SK-N-SH (cell line): Measurements from ENCODE around the gene RAB11B. TPM values are rescaled to one million over a fixed set of nuclear protein-coding genes. Genes with fewer than 3 reads are reported as not detected.

Experiments
- CTCF ChIA-PET: fragments of 300-600, 350-600 bp; formaldehyde crosslinking; extraction: SDS; loops from one replicate; lab custom pipeline; 2021; lab: Yijun Ruan, JAX
- POLR2A ChIA-PET: fragments of 350-600 bp; sonication (Branson Sonifier 250); formaldehyde crosslinking; extraction: SDS; loops from one replicate; lab custom pipeline; 2020; ENCODE audit warnings: antibody characterized with exemption, inconsistent platforms; lab: Yijun Ruan, JAX
- DNase-seq: peaks from one replicate; pipeline ENCODE4 v3.0.0; 2012
- H2AFZ ChIP-seq: fragments of 200-600 bp; sonication (generic); 2 replicates; pipeline ENCODE4 v1.8.1; 2016; ENCODE audit warnings: antibody characterized with exemption, mild to moderate bottlenecking, low read depth
- H3F3A ChIP-seq: fragments of 200-600 bp; sonication (generic); replicated peaks from 2 replicates; pipeline ENCODE3; 2016; ENCODE audit warnings: antibody characterized with exemption, mild to moderate bottlenecking; ENCODE audit not compliant: insufficient read depth
- H3K27ac ChIP-seq, 2 experiments: fragments of 200-500 bp in 1 of 2; fragments of 200-600 bp in 1 of 2; sonication (Bioruptor generic) in 1 of 2; sonication (generic), shearing (Covaris generic) in 1 of 2; 2 replicates each; pipeline versions ENCODE4 v1.5.1 to v1.6.1; 2014 to 2016; ENCODE audit warnings: low read depth in 2 of 2, inconsistent platforms in 1 of 2, low read length in 1 of 2, mild to moderate bottlenecking in 1 of 2, mixed read lengths in 1 of 2
- H3K27me3 ChIP-seq: fragments of 200-600 bp; sonication (generic), shearing (Covaris generic); 2 replicates; pipeline ENCODE4 v1.6.1; 2016; ENCODE audit warnings: mixed run types; ENCODE audit not compliant: insufficient read depth
- H3K36me3 ChIP-seq, 2 experiments: fragments of 200-500 bp in 1 of 2; fragments of 200-600 bp in 1 of 2; sonication (Bioruptor generic) in 1 of 2; sonication (generic) in 1 of 2; replicated peaks in 1 of 2; 2 replicates each; pipeline versions ENCODE3 to v1.5.1; 2014 to 2016; ENCODE audit warnings: low read length in 1 of 2, mild to moderate bottlenecking in 1 of 2; ENCODE audit not compliant: insufficient read depth in 2 of 2, control insufficient read depth in 1 of 2
- H3K4me1 ChIP-seq, 2 experiments: fragments of 200-500 bp in 1 of 2; fragments of 200-600 bp in 1 of 2; sonication (Bioruptor generic) in 1 of 2; sonication (generic), shearing (Covaris generic) in 1 of 2; 2 replicates each; pipeline versions ENCODE4 v1.5.1 to v1.6.1; 2014 to 2016; ENCODE audit warnings: low read depth in 1 of 2, low read length in 1 of 2, mixed run types in 1 of 2; ENCODE audit not compliant: insufficient read depth in 2 of 2, control insufficient read depth in 1 of 2
- H3K4me2 ChIP-seq: fragments of 200-600 bp; sonication (generic), shearing (Covaris generic); 2 replicates; pipeline ENCODE4 v1.6.1; 2017; ENCODE audit warnings: mixed run types
- H3K4me3 ChIP-seq, 2 experiments: fragments of 200-500 bp in 1 of 2; fragments of 200-600 bp in 1 of 2; sonication (Bioruptor generic) in 1 of 2; sonication (generic), shearing (Covaris generic) in 1 of 2; 2 replicates each; pipeline versions ENCODE4 v1.5.1 to v1.8.1; 2014 to 2016; ENCODE audit warnings: low read depth in 2 of 2, inconsistent platforms in 1 of 2, low read length in 1 of 2, mild to moderate bottlenecking in 1 of 2, mixed read lengths in 1 of 2, moderate library complexity in 1 of 2
- H3K79me2 ChIP-seq: fragments of 200-600 bp; sonication (generic); 2 replicates; pipeline ENCODE4 v1.8.1; 2017; ENCODE audit warnings: mild to moderate bottlenecking; ENCODE audit not compliant: insufficient read depth
- H3K9ac ChIP-seq: fragments of 200-600 bp; sonication (generic); 2 replicates; pipeline ENCODE4 v1.6.1; 2017; ENCODE audit warnings: mixed run types
- H3K9me2 ChIP-seq: fragments of 200-600 bp; sonication (generic); 2 replicates; pipeline ENCODE4 v1.6.1; 2017; ENCODE audit warnings: mixed run types
- H3K9me3 ChIP-seq: fragments of 200-600 bp; sonication (generic); 2 replicates; pipeline ENCODE4 v1.6.1; 2017; ENCODE audit warnings: mixed run types, mild to moderate bottlenecking, moderate library complexity
- H4K20me1 ChIP-seq: fragments of 200-600 bp; sonication (generic); 2 replicates; pipeline ENCODE4 v1.6.1; 2017; ENCODE audit warnings: mild to moderate bottlenecking, mixed run types; ENCODE audit not compliant: insufficient read depth
- CHD2 ChIP-seq: fragments of 150-350 bp; IDR thresholded peaks from 2 replicates; pipeline ENCODE4 v1.6.1; 2018; ENCODE audit warnings: low read length; ENCODE audit not compliant: partially characterized antibody
- EP300 ChIP-seq, 2 experiments: IDR thresholded peaks; 2 replicates each; pipeline versions ENCODE4 v1.4.0 to v1.6.1; 2012; ENCODE audit warnings: borderline replicate concordance in 1 of 2, low read depth in 1 of 2, low read length in 1 of 2
- EZH2phosphoT487 ChIP-seq: fragments of 200-600 bp; sonication (generic); IDR thresholded peaks from 2 replicates; pipeline ENCODE4 v1.6.1; 2017; ENCODE audit warnings: low read depth, mixed run types, mild to moderate bottlenecking, antibody characterized with exemption, moderate library complexity, borderline replicate concordance
- FOXJ3 ChIP-seq: sonication (generic); formaldehyde crosslinking; IDR thresholded peaks from 2 replicates; pipeline ENCODE4 v1.5.1; 2020; ENCODE audit warnings: mild to moderate bottlenecking, missing genetic modification reagents
- GATA2 ChIP-seq: sonication (generic); formaldehyde crosslinking; IDR thresholded peaks from 2 replicates; pipeline ENCODE4 v1.5.0; 2020; ENCODE audit warnings: mild to moderate bottlenecking, missing genetic modification reagents
- NRF1 ChIP-seq: IDR thresholded peaks from 2 replicates; pipeline ENCODE4 v1.6.1; 2012; ENCODE audit warnings: low read depth, mild to moderate bottlenecking, low read length
- POLR2AphosphoS5 ChIP-seq: IDR thresholded peaks from 2 replicates; pipeline ENCODE4 v1.6.1; 2012; ENCODE audit warnings: low read depth, low read length
- RAD21 ChIP-seq: IDR thresholded peaks from 2 replicates; pipeline ENCODE4 v1.6.1; 2012; ENCODE audit warnings: mild to moderate bottlenecking, low read length
- RCOR1 ChIP-seq: fragments of 150-350 bp; IDR thresholded peaks from 2 replicates; pipeline ENCODE4 v1.6.1; 2017; ENCODE audit warnings: antibody characterized with exemption, low read length
- RFX5 ChIP-seq: IDR thresholded peaks from 2 replicates; pipeline ENCODE4 v1.6.1; 2012; ENCODE audit warnings: mild to moderate bottlenecking, improper control_type of control experiment, low read length
- YY1 ChIP-seq: IDR thresholded peaks from 2 replicates; pipeline ENCODE4 v1.4.0; 2012; ENCODE audit warnings: low read depth, mild to moderate bottlenecking
- WGBS: methylation state at CpG from one replicate; pipeline ENCODE4 v1.1.6; 2017; ENCODE audit warnings: low lambda C conversion rate; 5-methylcytosine and 5-hydroxymethylcytosine counted together
- polyA plus RNA-seq, 3 experiments: library from polyadenylated mRNA; depleted of rRNA; stranded (reverse); fragments of >200 nt; gene quantifications; 2 replicates each; pipeline ENCODE4 v1.2.3, GENCODE V29; 2012
- small RNA-seq, 7 experiments: library from RNA; depleted of rRNA; stranded (forward); fragments of <200 nt; gene quantifications; one replicate each; pipeline ENCODE3, GENCODE V24; 2012
- TF ChIP-seq, protein P1 (sequence below): IDR thresholded peaks from 2 replicates; pipeline ENCODE4 v1.4.0; 2012; ENCODE audit warnings: low read depth, borderline replicate concordance
- TF ChIP-seq, protein P2 (sequence below): fragments of 150-350 bp; IDR thresholded peaks from 2 replicates; pipeline ENCODE4 v1.6.1; 2017; ENCODE audit warnings: antibody characterized with exemption, low read length, low read depth, borderline replicate concordance
- TF ChIP-seq, protein P3 (sequence below): IDR thresholded peaks from 2 replicates; pipeline ENCODE4; 2012

The RAB11B gene
- polyA plus RNA-seq, 1 of the 3 experiments (the other 2 are of a cell fraction) = 127 TPM

DNA sequence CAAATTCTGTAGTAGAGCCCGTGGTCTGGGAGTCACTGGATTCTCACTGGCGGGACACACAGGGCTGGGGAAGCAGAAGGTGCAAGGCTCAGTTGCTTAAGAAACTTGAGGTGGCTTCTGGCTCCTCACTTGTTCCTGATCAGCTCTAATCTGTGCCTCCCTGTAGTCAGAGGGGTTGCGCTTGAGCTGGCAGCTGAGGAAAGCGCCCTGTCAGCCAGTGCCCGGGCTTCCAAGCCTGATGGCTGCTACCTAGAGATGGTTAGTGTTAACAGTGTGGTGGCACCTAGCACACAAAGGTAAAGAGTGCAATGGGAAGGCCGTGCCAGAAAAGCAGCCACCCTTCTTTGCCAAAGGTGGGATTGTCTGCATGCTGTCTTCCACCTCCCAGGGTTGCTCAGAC is 63.5 kb downstream of the RAB11B start:
- no peaks in the 10 kb centered on the region for H3K9me3 ChIP-seq
- H3K4me3 ChIP-seq = no peak overlapping the region
- H3K9ac ChIP-seq = no peak overlapping the region
- H3K79me2 ChIP-seq = peaks cover 99% of the 10 kb centered on the region
- H3K36me3 ChIP-seq = peaks cover 34 to 48% of the 10 kb centered on the region in 2 experiments
- no peaks in the 10 kb centered on the region for H3K27me3 ChIP-seq
- POLR2A ChIA-PET = no interaction called here
- no peaks in the 10 kb centered on the region for H3K9me2 ChIP-seq
- no peak overlapping the region for H2AFZ ChIP-seq
- 95% methylated on average over 6 of the region's 6 CpGs for WGBS
- TF ChIP-seq, protein P1, sequence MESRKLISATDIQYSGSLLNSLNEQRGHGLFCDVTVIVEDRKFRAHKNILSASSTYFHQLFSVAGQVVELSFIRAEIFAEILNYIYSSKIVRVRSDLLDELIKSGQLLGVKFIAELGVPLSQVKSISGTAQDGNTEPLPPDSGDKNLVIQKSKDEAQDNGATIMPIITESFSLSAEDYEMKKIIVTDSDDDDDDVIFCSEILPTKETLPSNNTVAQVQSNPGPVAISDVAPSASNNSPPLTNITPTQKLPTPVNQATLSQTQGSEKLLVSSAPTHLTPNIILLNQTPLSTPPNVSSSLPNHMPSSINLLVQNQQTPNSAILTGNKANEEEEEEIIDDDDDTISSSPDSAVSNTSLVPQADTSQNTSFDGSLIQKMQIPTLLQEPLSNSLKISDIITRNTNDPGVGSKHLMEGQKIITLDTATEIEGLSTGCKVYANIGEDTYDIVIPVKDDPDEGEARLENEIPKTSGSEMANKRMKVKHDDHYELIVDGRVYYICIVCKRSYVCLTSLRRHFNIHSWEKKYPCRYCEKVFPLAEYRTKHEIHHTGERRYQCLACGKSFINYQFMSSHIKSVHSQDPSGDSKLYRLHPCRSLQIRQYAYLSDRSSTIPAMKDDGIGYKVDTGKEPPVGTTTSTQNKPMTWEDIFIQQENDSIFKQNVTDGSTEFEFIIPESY = no peak
- TF ChIP-seq, protein P2, sequence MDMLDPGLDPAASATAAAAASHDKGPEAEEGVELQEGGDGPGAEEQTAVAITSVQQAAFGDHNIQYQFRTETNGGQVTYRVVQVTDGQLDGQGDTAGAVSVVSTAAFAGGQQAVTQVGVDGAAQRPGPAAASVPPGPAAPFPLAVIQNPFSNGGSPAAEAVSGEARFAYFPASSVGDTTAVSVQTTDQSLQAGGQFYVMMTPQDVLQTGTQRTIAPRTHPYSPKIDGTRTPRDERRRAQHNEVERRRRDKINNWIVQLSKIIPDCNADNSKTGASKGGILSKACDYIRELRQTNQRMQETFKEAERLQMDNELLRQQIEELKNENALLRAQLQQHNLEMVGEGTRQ = no peak
- TF ChIP-seq RAD21 = no peak
- TF ChIP-seq RCOR1 = no peak
- no peak for TF ChIP-seq GATA2 (CRISPR knock-in tag)
- TF ChIP-seq YY1 = no peak
- no peak for TF ChIP-seq EP300 (IDR thresholded peaks at IDR 0.05; ENCODE audit: borderline replicate concordance in 1 of 2, low read depth in 1 of 2, low read length in 1 of 2)
- TF ChIP-seq, protein P3, sequence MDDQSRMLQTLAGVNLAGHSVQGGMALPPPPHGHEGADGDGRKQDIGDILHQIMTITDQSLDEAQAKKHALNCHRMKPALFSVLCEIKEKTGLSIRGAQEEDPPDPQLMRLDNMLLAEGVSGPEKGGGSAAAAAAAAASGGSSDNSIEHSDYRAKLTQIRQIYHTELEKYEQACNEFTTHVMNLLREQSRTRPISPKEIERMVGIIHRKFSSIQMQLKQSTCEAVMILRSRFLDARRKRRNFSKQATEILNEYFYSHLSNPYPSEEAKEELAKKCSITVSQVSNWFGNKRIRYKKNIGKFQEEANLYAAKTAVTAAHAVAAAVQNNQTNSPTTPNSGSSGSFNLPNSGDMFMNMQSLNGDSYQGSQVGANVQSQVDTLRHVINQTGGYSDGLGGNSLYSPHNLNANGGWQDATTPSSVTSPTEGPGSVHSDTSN = no peak
- no peak for TF ChIP-seq FOXJ3 (CRISPR knock-in tag)
- TF ChIP-seq POLR2AphosphoS5 = no peak
- TF ChIP-seq CHD2 = no peak
- no peak for TF ChIP-seq NRF1
- no peak for TF ChIP-seq RFX5
- TF ChIP-seq EZH2phosphoT487 = no peak
- H4K20me1 ChIP-seq = peaks cover 98% of the 10 kb centered on the region
- H3K4me2 ChIP-seq = no peak overlapping the region
- H3K27ac ChIP-seq = no peak overlapping the region
- no peak for DNase-seq
- peaks cover 27% of the 10 kb centered on the region for H3F3A ChIP-seq
- peaks cover 6 to 12% of the 10 kb centered on the region in 2 experiments; a peak in 3 of 4 replicates for H3K4me1 ChIP-seq
- CTCF ChIA-PET = interaction anchor here (0.7 to 1.2 kb wide), 2 partner anchors 99 to 127 kb away, joined by 3 to 4 read pairs; no protein-coding TSS in a partner anchor

Small RNA genes lying within 50 kb of the gene (small RNA-seq; reads per million reads assigned to genes)
- 0 to 3.2 (median 0.29) reads per million in 7 experiments for gene MIR4999

Other genes with a start within 250 kb of the RAB11B start
- gene FBN3, start 240.8 kb upstream of the RAB11B start, polyA plus RNA-seq (2012; rRNA removed) = not detected in 2 replicates
- gene CERS4, start 181.0 kb upstream of the RAB11B start, polyA plus RNA-seq (2012; rRNA removed) = 36.5 and 41.4 TPM in 2 replicates
- gene CD320, start 82.0 kb upstream of the RAB11B start, polyA plus RNA-seq (2012; rRNA removed) = 100 and 129 TPM in 2 replicates
- gene NDUFA7, start 69.0 kb upstream of the RAB11B start, polyA plus RNA-seq (2012; rRNA removed) = 107 and 111 TPM in 2 replicates
- 410 and 601 TPM in 2 replicates for gene RPS28, start 68.9 kb upstream of the RAB11B start, polyA plus RNA-seq (2012; rRNA removed)
- gene KANK3, start 47.1 kb upstream of the RAB11B start, polyA plus RNA-seq (2012; rRNA removed) = 0.51 and 0.91 TPM in 2 replicates
- 62.5 and 71.2 TPM in 2 replicates for gene ANGPTL4, start 26.2 kb upstream of the RAB11B start, polyA plus RNA-seq (2012; rRNA removed)
- 52.9 and 57.2 TPM in 2 replicates for gene MARCHF2, start 22.9 kb downstream of the RAB11B start, polyA plus RNA-seq (2012; rRNA removed)
- 178 and 205 TPM in 2 replicates for gene HNRNPM, start 54.6 kb downstream of the RAB11B start, polyA plus RNA-seq (2012; rRNA removed)
- gene PRAM1, start 112.3 kb downstream of the RAB11B start, polyA plus RNA-seq (2012; rRNA removed) = 0.15 and 0.18 TPM in 2 replicates
- gene ZNF414, start 123.8 kb downstream of the RAB11B start, polyA plus RNA-seq (2012; rRNA removed) = 12.2 and 17.0 TPM in 2 replicates
- 0.24 and 0.51 TPM in 2 replicates for gene MYO1F, start 187.1 kb downstream of the RAB11B start, polyA plus RNA-seq (2012; rRNA removed)
- gene ADAMTS10, start 220.4 kb downstream of the RAB11B start, polyA plus RNA-seq (2012; rRNA removed) = 3.6 and 5.9 TPM in 2 replicates
- not detected in 2 replicates for gene NFILZ, start 240.3 kb downstream of the RAB11B start, polyA plus RNA-seq (2012; rRNA removed)